ENCODE results near the gene IGFBP7.

The IGFBP7 gene

DNA sequence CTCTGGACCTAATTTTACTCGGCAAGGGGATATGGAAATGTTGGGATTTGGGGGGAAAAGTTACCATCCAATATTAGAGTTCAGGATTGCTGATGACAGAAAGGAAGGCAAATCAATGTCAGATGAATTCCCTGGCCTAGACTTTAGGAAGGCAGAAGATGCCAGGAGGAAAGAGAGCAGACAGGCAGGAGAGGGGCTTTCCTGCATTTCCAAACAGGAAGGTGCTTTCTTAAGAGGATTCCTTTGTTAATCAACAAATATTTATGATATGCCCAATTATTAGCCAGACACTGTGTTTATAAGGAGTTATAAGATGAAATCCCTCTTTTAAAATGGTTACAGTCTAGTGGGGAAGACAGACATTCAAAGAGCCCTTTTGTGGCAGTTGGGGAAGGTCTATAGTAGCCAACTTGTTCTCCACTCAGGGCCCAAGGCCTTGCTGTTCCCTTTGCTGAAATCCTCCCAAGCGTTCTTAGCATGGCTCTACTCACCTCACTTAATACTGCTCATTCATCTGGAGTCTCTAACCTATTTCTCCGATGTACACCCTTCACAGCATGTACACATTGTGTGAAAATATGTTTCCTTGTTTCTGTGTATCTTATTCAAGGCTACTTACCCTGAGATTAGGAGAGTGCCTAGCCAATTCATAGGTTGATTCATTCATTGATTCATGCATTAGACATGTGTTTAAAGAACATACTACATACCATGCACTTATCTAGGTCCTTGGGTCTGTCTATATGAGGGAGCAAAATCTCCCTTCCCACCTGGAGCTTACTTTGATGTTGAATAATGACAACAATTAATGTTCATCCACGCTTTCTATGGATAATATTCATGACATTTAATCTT lies 5.3 kb downstream of the IGFBP7 start:
- Histone ChIP-seq H3K9ac (ENCODE audit: low read depth, low read length) (no peak overlapping the region), H3K9me3 (ENCODE audit: control insufficient read depth, insufficient read depth, low read length) (no peaks in the 10 kb centered on the region), H3K4me3 (ENCODE audit: low read depth, low read length) (no peak overlapping the region), H3K27me3 (ENCODE audit: control insufficient read depth, insufficient read depth, low read length) (peaks cover 41% of the 10 kb centered on the region), H3K36me3 (ENCODE audit: control insufficient read depth, insufficient read depth, low read length) (no peaks in the 10 kb centered on the region), H3K4me1 (ENCODE audit: control insufficient read depth, insufficient read depth, low read length) (peaks cover 11% of the 10 kb centered on the region)

DNA sequence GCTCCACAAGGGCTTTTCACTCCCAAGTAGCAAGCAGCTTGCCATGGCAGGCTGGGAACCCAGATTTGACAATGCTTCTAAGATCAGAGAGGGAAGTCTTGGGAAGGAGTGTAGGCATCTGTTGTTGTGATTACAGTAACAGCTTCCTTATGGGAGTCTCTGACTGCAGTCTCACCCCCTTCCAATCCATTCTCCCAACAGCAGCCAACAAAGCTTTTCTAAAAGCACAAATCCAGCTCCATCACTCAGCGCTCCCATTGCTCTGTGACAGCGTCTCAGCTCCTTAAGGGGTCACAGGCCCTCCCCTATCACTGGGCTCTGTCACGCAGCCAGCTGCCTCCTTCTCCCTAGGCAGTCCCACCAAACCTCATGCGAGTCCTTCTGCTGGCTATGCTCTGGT lies 7.1 kb downstream of the IGFBP7 start:
- Histone ChIP-seq H3K4me3 (ENCODE audit: low read depth, low read length) (no peak overlapping the region), H3K27me3 (ENCODE audit: control insufficient read depth, insufficient read depth, low read length) (peaks cover 23% of the 10 kb centered on the region), H3K36me3 (ENCODE audit: control insufficient read depth, insufficient read depth, low read length) (no peaks in the 10 kb centered on the region), H3K9ac (ENCODE audit: low read depth, low read length) (no peak overlapping the region), H3K9me3 (ENCODE audit: control insufficient read depth, insufficient read depth, low read length) (no peaks in the 10 kb centered on the region), H3K4me1 (ENCODE audit: control insufficient read depth, insufficient read depth, low read length) (peaks cover 11% of the 10 kb centered on the region)

DNA sequence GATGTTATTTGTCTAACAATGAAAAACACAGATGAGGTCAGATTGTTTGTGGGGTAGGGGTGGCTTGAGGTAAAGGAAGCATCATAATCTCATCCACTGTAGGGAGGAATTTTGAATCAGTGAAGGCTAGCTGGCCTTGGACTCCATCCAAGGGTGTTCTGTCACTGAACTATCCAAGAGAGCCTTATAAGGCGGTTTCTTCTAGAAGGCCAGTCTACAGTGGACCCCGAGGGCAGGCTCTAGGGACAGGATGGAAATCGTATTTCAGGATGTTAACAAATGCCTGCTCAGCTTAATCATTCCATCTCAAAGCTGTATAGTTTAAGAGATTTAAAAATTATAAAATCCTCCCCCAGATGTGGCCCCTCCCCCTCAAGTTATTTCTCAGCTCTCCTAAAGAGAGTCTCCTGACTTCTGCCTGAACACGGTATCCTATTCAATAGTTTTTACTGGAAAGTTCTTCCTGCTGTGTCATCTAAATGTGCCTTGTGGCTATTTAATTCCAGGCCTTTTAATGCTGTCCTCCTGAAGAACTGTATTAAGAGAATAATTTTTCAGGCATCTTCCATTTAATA lies 8.0 kb downstream of the IGFBP7 start:
- no peak overlapping the region for H3K4me3 ChIP-seq (ENCODE audit: low read depth, low read length)
- H3K9ac ChIP-seq (ENCODE audit: low read depth, low read length): no peak overlapping the region
- peaks cover 11% of the 10 kb centered on the region for H3K4me1 ChIP-seq (ENCODE audit: control insufficient read depth, insufficient read depth, low read length)
- H3K27me3 ChIP-seq (ENCODE audit: control insufficient read depth, insufficient read depth, low read length): peaks cover 14% of the 10 kb centered on the region
- H3K9me3 ChIP-seq (ENCODE audit: control insufficient read depth, insufficient read depth, low read length): no peaks in the 10 kb centered on the region
- no peaks in the 10 kb centered on the region for H3K36me3 ChIP-seq (ENCODE audit: control insufficient read depth, insufficient read depth, low read length)

DNA sequence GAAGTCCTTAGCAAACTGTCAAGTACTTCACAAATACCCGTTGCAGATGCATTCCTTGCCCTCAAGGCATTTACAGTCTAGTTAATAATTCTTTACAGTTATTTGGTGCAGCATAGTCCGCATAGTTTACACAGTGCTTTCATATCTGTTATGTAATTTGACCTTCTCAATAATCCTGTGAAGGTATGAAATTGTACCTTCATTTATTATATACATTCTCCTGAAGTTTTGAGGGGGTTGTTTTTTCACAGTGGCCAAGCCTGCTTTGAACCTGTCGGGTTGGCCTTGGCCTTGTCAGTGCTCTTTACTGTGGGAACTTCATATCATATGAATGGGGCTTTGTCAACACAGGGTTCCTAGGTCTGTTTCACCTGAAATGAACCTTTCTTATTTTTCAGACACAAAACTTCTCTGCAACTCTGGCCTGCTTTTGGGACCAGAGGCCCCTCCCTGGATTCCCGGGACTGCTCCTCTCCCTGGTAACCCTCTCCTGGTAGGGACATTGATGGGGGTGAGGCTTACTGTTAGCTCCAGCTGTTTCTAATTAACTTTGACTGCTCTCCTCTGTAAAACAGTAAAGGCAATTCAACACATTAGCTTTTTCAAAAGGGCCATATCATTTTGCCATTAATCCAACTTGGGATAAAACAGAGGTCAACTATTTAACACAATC lies 9.1 kb downstream of the IGFBP7 start:
- H3K9me3 ChIP-seq (ENCODE audit: control insufficient read depth, insufficient read depth, low read length): no peaks in the 10 kb centered on the region
- H3K27me3 ChIP-seq (ENCODE audit: control insufficient read depth, insufficient read depth, low read length): peaks cover 5% of the 10 kb centered on the region
- H3K4me3 ChIP-seq (ENCODE audit: low read depth, low read length): no peak overlapping the region
- H3K9ac ChIP-seq (ENCODE audit: low read depth, low read length): no peak overlapping the region
- H3K4me1 ChIP-seq (ENCODE audit: control insufficient read depth, insufficient read depth, low read length): peaks cover 11% of the 10 kb centered on the region
- H3K36me3 ChIP-seq (ENCODE audit: control insufficient read depth, insufficient read depth, low read length): no peaks in the 10 kb centered on the region

DNA sequence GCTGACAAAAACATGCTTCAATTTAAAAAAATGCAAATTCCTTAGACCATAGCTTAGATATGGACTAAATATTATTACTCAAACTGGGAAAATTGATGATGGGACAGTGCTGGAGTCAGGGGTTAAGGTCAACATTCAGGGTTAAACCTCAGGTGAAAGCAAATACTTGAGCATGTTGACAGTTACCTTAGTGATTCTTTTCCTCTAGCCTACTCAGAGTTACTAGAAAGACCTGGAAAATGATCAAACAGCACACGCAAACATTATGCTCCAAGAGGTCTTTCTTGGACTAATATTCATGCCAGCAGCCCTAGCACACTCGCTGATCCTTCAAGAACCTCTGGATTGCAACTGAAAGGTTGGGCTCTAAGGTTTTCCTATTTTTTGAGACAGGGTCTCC lies 10.8 kb downstream of the IGFBP7 start:
- Histone ChIP-seq H3K9me3 (ENCODE audit: control insufficient read depth, insufficient read depth, low read length) (no peaks in the 10 kb centered on the region), H3K9ac (ENCODE audit: low read depth, low read length) (no peak overlapping the region), H3K4me3 (ENCODE audit: low read depth, low read length) (no peak overlapping the region), H3K4me1 (ENCODE audit: control insufficient read depth, insufficient read depth, low read length) (peaks cover 11% of the 10 kb centered on the region), H3K27me3 (ENCODE audit: control insufficient read depth, insufficient read depth, low read length) (peaks cover 3% of the 10 kb centered on the region), H3K36me3 (ENCODE audit: control insufficient read depth, insufficient read depth, low read length) (no peaks in the 10 kb centered on the region)

DNA sequence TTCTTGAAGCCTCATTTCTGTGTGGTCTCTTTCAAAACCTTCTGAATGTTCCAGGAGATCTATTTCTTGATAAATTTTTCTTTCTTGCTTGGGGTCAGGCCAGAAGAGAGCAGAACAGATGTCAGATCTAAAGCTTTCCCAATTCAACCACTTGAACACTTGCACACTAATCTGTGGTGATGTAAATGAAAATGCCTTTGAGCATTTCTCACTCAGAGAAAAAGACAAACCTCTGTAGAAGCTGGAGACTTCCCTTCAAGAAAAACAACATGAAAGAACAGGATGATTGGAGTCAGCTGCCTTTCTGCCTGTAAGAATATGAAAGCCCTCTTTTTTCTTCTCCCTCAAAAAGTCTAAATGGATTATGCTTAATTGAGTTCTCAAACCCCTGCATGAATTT lies 11.2 kb downstream of the IGFBP7 start:
- H3K9ac ChIP-seq (ENCODE audit: low read depth, low read length): no peak overlapping the region
- no peak overlapping the region for H3K4me3 ChIP-seq (ENCODE audit: low read depth, low read length)
- peaks cover 3% of the 10 kb centered on the region for H3K27me3 ChIP-seq (ENCODE audit: control insufficient read depth, insufficient read depth, low read length)
- peaks cover 11% of the 10 kb centered on the region for H3K4me1 ChIP-seq (ENCODE audit: control insufficient read depth, insufficient read depth, low read length)
- H3K9me3 ChIP-seq (ENCODE audit: control insufficient read depth, insufficient read depth, low read length): no peaks in the 10 kb centered on the region
- H3K36me3 ChIP-seq (ENCODE audit: control insufficient read depth, insufficient read depth, low read length): no peaks in the 10 kb centered on the region

DNA sequence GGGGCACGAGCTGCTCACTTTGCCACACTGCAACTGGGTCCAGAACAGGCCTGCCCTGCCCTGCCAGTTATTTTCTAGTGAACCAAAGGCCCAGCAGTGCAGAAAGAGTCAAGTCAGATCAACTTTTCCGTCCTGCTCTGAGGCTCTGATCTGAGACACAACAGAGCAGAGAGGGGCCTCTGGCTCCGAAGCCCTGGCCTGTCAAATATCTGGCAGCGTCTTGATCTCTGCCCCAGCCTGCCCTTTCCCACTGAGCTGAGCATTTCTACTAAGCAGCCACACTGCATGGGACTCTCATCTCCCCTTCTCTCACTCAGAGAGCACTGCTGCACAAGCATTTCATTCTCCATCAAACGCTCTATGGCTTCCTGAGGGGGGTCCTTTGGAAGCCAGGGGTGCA lies 11.8 kb downstream of the IGFBP7 start:
- Histone ChIP-seq H3K36me3 (ENCODE audit: control insufficient read depth, insufficient read depth, low read length) (no peaks in the 10 kb centered on the region), H3K9ac (ENCODE audit: low read depth, low read length) (no peak overlapping the region)

DNA sequence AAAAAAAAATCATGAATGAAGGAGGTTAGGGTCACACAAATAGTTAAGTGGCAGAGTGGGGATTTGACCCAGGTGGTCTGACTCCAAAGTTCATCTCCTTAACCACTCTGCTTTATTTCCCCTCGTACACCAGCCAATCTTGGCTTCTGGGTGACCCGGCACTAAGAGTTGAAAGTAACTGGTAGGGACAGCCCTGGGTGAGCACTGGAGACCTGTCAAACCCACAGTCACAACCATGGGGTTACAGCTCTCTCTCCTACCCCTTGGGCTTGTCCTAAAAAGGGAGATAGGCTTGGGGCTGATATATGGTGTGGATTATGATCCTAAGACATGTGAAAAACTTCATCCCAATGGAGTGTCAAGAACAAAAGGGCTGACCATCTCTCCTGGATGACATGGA lies 12.5 kb downstream of the IGFBP7 start:
- Histone ChIP-seq H3K9ac (ENCODE audit: low read depth, low read length) (no peak overlapping the region), H3K27me3 (ENCODE audit: control insufficient read depth, insufficient read depth, low read length) (no peaks in the 10 kb centered on the region), H3K4me3 (ENCODE audit: low read depth, low read length) (no peak overlapping the region), H3K36me3 (ENCODE audit: control insufficient read depth, insufficient read depth, low read length) (no peaks in the 10 kb centered on the region), H3K9me3 (ENCODE audit: control insufficient read depth, insufficient read depth, low read length) (no peaks in the 10 kb centered on the region), H3K4me1 (ENCODE audit: control insufficient read depth, insufficient read depth, low read length) (peaks cover 8% of the 10 kb centered on the region)

More for the DNA sequence above, 11.8 kb downstream of the IGFBP7 start:
- Histone ChIP-seq H3K9me3 (ENCODE audit: control insufficient read depth, insufficient read depth, low read length) (no peaks in the 10 kb centered on the region), H3K4me3 (ENCODE audit: low read depth, low read length) (no peak overlapping the region), H3K4me1 (ENCODE audit: control insufficient read depth, insufficient read depth, low read length) (peaks cover 11% of the 10 kb centered on the region), H3K27me3 (ENCODE audit: control insufficient read depth, insufficient read depth, low read length) (peaks cover 3% of the 10 kb centered on the region)

- no peaks in the 10 kb centered on the region for H3K27me3 ChIP-seq (ENCODE audit: control insufficient read depth, insufficient read depth, low read length)
- H3K4me1 ChIP-seq (ENCODE audit: control insufficient read depth, insufficient read depth, low read length): peaks cover 9% of the 10 kb centered on the region
- no peak overlapping the region for H3K4me3 ChIP-seq (ENCODE audit: low read depth, low read length)
- no peak overlapping the region for H3K9ac ChIP-seq (ENCODE audit: low read depth, low read length)
- no peaks in the 10 kb centered on the region for H3K36me3 ChIP-seq (ENCODE audit: control insufficient read depth, insufficient read depth, low read length)
- no peaks in the 10 kb centered on the region for H3K9me3 ChIP-seq (ENCODE audit: control insufficient read depth, insufficient read depth, low read length)
These were observed 14.2 kb downstream of the IGFBP7 start for GRCh38 chr4:57095956-57096355.

- Histone ChIP-seq H3K4me1 (ENCODE audit: control insufficient read depth, insufficient read depth, low read length) (peaks cover 6% of the 10 kb centered on the region), H3K4me3 (ENCODE audit: low read depth, low read length) (no peak overlapping the region), H3K9me3 (ENCODE audit: control insufficient read depth, insufficient read depth, low read length) (no peaks in the 10 kb centered on the region), H3K27me3 (ENCODE audit: control insufficient read depth, insufficient read depth, low read length) (no peaks in the 10 kb centered on the region), H3K36me3 (ENCODE audit: control insufficient read depth, insufficient read depth, low read length) (no peaks in the 10 kb centered on the region), H3K9ac (ENCODE audit: low read depth, low read length) (no peak overlapping the region)
These were observed 14.9 kb downstream of the IGFBP7 start for GRCh38 chr4:57095245-57095644.

DNA sequence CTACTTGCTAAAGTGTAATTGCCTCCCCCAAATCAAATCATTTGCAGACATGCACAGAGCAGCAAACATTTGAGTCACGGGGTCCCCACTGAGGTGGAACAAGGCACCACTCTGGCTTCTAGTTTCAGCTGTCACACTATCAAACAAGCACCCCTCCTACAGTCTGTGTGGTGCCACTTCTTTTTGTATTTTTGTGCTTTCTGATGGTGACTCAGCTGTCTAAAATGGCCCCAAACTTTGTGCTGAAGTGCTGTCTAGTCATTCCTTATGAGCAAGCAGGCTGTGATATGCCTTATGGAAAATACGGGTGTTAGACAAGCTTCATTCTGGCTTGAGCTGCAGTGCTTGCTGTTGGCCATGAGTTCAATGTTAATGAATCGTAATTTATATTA lies 15.4 kb downstream of the IGFBP7 start:
- H3K9ac ChIP-seq (ENCODE audit: low read depth, low read length): no peak overlapping the region
- no peaks in the 10 kb centered on the region for H3K36me3 ChIP-seq (ENCODE audit: control insufficient read depth, insufficient read depth, low read length)
- H3K9me3 ChIP-seq (ENCODE audit: control insufficient read depth, insufficient read depth, low read length): no peaks in the 10 kb centered on the region
- no peak overlapping the region for H3K4me3 ChIP-seq (ENCODE audit: low read depth, low read length)
- peaks cover 6% of the 10 kb centered on the region for H3K4me1 ChIP-seq (ENCODE audit: control insufficient read depth, insufficient read depth, low read length)
- H3K27me3 ChIP-seq (ENCODE audit: control insufficient read depth, insufficient read depth, low read length): no peaks in the 10 kb centered on the region

All from iPS-15b (cell line).